Fibroblast of gingiva (primary cell): ENCODE results near the gene ADH5.
"Not testable (repeated sequence)": the region's sequence is repeated elsewhere in the genome, so short reads cannot be mapped to it uniquely, and the experiment has no call there.

Experiments used
- DNase-seq: peaks from one replicate; pipeline ENCODE4 v3.0.0-alpha.2; 2011; ENCODE audit warnings: low read depth

Gene ADH5

GRCh38 chr4:99029018-99029735 is 59.4 kb downstream of the ADH5 start:
- no peak for DNase-seq

GRCh38 chr4:99028187-99028586 is 60.4 kb downstream of the ADH5 start:
- DNase-seq: no peak

DNA sequence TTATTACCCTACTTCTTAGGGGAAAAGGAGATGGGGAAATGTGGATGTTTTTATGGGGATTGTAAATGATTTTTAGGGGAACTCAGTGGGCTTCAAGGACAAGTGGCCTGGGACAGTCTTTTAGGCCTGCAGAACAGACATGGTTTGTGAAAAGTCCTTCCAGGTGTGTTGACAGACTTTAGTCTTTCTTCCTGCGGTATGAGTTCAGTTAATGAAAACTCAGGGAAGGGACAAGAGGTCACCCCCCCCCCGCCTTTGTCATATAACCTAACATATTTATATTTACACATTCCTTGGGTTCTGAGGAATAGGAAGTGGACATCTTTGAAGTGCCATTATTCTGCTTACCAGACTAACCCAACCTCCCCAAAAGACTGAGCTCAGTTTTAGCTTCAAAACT is 61.3 kb downstream of the ADH5 start:
- no peak for DNase-seq

- no peak for DNase-seq
Observed at GRCh38 chr4:99025506-99025905, 63.1 kb downstream of the ADH5 start.

DNA sequence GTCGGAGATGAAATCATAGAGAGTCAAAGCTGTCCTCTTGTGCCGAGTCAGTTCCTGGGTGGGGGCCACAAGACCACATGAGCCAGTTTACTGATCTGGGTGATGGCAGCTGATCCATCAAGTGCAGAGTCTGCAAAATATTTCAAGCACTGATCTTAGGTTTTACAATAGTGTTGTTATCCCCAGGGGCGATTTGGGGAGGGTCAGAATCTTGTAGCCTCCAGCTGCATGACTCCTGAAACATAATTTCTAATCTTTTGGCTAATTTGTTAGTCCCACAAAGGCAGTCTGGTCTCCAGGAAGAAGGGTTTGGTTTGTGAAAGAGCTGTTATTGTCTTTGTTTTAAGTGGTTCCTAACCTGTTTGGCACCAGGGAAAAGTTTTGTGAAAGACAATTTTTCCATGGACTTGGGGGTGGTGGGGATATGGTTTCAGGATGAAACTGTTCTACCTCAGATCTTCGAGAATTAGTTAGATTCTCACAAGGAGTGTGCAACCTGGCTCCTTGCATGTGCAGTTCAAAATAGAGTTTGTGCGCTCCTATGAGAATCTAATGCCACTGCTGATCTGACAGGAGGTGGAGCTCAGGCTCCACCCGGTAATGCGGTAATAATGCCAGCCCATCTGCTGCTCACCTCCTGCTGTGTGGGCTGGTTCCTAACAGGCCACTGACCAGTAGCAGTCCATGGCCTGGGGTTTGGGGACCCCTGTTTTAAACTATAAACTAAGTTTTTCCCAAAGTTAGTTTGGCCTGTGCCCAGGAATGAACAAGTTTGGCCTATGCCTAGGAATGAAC is 63.9 kb downstream of the ADH5 start:
- DNase-seq: no peak

- DNase-seq: not testable (repeated sequence)
Observed at GRCh38 chr4:99023800-99024251, 64.8 kb downstream of the ADH5 start.

GRCh38 chr4:99022566-99022965 is 66.0 kb downstream of the ADH5 start:
- no peak for DNase-seq

DNA sequence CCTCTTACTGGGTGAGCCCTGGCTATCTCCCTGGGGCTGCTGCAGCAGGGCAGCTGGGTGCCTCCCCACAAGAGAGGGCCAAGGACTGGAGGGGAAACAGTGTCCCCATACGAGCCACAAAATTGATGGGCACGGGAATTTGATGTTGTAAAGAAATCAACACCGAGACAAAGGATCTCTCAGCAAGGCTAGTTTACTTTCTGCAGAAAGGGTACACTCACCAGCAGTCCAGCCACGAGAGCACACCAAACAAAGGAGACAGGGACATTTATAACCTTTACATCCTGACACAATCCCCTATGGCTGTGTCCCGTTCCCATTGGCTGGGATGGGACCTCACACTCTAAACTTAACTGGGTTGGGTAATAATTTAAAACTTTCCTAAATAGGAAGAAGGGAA is 67.2 kb downstream of the ADH5 start:
- DNase-seq: no peak
